ENCODE measurements around the gene GPR137.
"Not testable (repeated sequence)": the region's sequence is repeated elsewhere in the genome, so short reads cannot be mapped to it uniquely, and the experiment has no call there.

The GPR137 gene

GRCh38 chr11:64314146-64314804 is 28.6 kb downstream of the GPR137 start:
- H3K79me2 ChIP-seq (ENCODE audit: control insufficient read depth, low read length), result peaks cover 64% of the 10 kb centered on the region
- no peak for TF ChIP-seq CTCF (IDR thresholded peaks at IDR 0.05; ENCODE audit: low read depth, low read length, poor library complexity, severe bottlenecking)
- no peak for TF ChIP-seq EZH2phosphoT487 (IDR thresholded peaks at IDR 0.05; ENCODE audit: borderline replicate concordance, low read length)
- H4K20me1 ChIP-seq (ENCODE audit: control insufficient read depth, insufficient read depth, low read depth, low read length), result no peaks in the 10 kb centered on the region
- H3K9me2 ChIP-seq (replicated peaks; ENCODE audit: control insufficient read depth, low read length), result no peaks in the 10 kb centered on the region
- H3K9me3 ChIP-seq (ENCODE audit: control insufficient read depth, insufficient read depth, low read length), result no peaks in the 10 kb centered on the region
- H3F3A ChIP-seq (ENCODE audit: control insufficient read depth, insufficient read depth), result peaks cover 19% of the 10 kb centered on the region
- H3K4me2 ChIP-seq (ENCODE audit: low read length), result no peak overlapping the region
- H3K27me3 ChIP-seq (ENCODE audit: control insufficient read depth, low read length), result no peaks in the 10 kb centered on the region
- H3K4me3 ChIP-seq (ENCODE audit: low read length), result no peak overlapping the region
- peaks cover 26% of the 10 kb centered on the region for H3K4me1 ChIP-seq (ENCODE audit: control insufficient read depth, low read length)
- H3K27ac ChIP-seq (ENCODE audit: low read depth, low read length), result no peak overlapping the region
- H3K36me3 ChIP-seq (ENCODE audit: control insufficient read depth, low read length), result peaks cover 60% of the 10 kb centered on the region

- H4K20me1 ChIP-seq (ENCODE audit: control insufficient read depth, insufficient read depth, low read depth, low read length), result no peaks in the 10 kb centered on the region
- TF ChIP-seq EZH2phosphoT487 (IDR thresholded peaks at IDR 0.05; ENCODE audit: borderline replicate concordance, low read length) (no peak), CTCF (IDR thresholded peaks at IDR 0.05; ENCODE audit: low read depth, low read length, poor library complexity, severe bottlenecking) (peak; percentile 36)
- peaks cover 57% of the 10 kb centered on the region for H3K36me3 ChIP-seq (ENCODE audit: control insufficient read depth, low read length)
- H3K9me3 ChIP-seq (ENCODE audit: control insufficient read depth, insufficient read depth, low read length), result no peaks in the 10 kb centered on the region
- H3K27me3 ChIP-seq (ENCODE audit: control insufficient read depth, low read length), result no peaks in the 10 kb centered on the region
- H3F3A ChIP-seq (ENCODE audit: control insufficient read depth, insufficient read depth), result peaks cover 19% of the 10 kb centered on the region
- peak overlapping the region; percentile 79; the same call in 1 of the 2 replicates for H3K4me2 ChIP-seq (ENCODE audit: low read length)
- H3K27ac ChIP-seq (ENCODE audit: low read depth, low read length), result no peak overlapping the region
- H3K4me1 ChIP-seq (ENCODE audit: control insufficient read depth, low read length), result peaks cover 28% of the 10 kb centered on the region
- peaks cover 61% of the 10 kb centered on the region for H3K79me2 ChIP-seq (ENCODE audit: control insufficient read depth, low read length)
- H3K9me2 ChIP-seq (replicated peaks; ENCODE audit: control insufficient read depth, low read length), result no peaks in the 10 kb centered on the region
- H3K4me3 ChIP-seq (ENCODE audit: low read length), result no peak overlapping the region
Measured at GRCh38 chr11:64314805-64315561, 29.3 kb downstream of the GPR137 start.

GRCh38 chr11:64315667-64316526 is 30.2 kb downstream of the GPR137 start:
- not testable (repeated sequence) for H3K9me2 ChIP-seq (replicated peaks; ENCODE audit: control insufficient read depth, low read length); H3K9me3 ChIP-seq (ENCODE audit: control insufficient read depth, insufficient read depth, low read length); H4K20me1 ChIP-seq (ENCODE audit: control insufficient read depth, insufficient read depth, low read depth, low read length); H3K27me3 ChIP-seq (ENCODE audit: control insufficient read depth, low read length)
- Histone ChIP-seq H3K36me3 (ENCODE audit: control insufficient read depth, low read length) (peaks cover 60% of the 10 kb centered on the region), H3K4me3 (ENCODE audit: low read length) (peak overlapping the region; percentile 91), H3K79me2 (ENCODE audit: control insufficient read depth, low read length) (peaks cover 54% of the 10 kb centered on the region), H3K27ac (ENCODE audit: low read depth, low read length) (peak overlapping the region; percentile 93), H3F3A (ENCODE audit: control insufficient read depth, insufficient read depth) (peaks cover 19% of the 10 kb centered on the region), H3K4me2 (ENCODE audit: low read length) (peak overlapping the region; percentile 79), H3K4me1 (ENCODE audit: control insufficient read depth, low read length) (peaks cover 28% of the 10 kb centered on the region)
